HepG2 (cell line): ENCODE measurements around the gene MBD4. TPM values are rescaled to one million over a fixed set of nuclear protein-coding genes. Genes with fewer than 3 reads are reported as not detected.

ENCODE experiments used
- BHLHE40 ChIP-seq: IDR thresholded peaks from 2 replicates; pipeline ENCODE4 v1.6.1; 2011; ENCODE audit warnings: low read length, improper control_type of control experiment
- BORCS8-MEF2B ChIP-seq: sonication (generic); formaldehyde crosslinking; IDR thresholded peaks from 2 replicates; pipeline ENCODE4 v1.8.0; 2022; ENCODE audit warnings: mild to moderate bottlenecking, missing genetic modification reagents
- CENPX ChIP-seq: sonication (generic); formaldehyde crosslinking; IDR thresholded peaks from 2 replicates; pipeline ENCODE4 v1.9.0; 2021; ENCODE audit warnings: mild to moderate bottlenecking, missing genetic modification reagents, moderate library complexity
- DNMT1 ChIP-seq: sonication (generic); formaldehyde crosslinking; IDR thresholded peaks from 2 replicates; pipeline ENCODE4 v1.5.1; 2020; ENCODE audit warnings: mild to moderate bottlenecking, missing genetic modification reagents
- FOXJ3 ChIP-seq: sonication (generic); formaldehyde crosslinking; IDR thresholded peaks from 2 replicates; pipeline ENCODE4 v1.4.0; 2020; ENCODE audit warnings: missing genetic modification reagents, mild to moderate bottlenecking, borderline replicate concordance
- GATAD2A ChIP-seq: IDR thresholded peaks from 2 replicates; pipeline ENCODE4 v1.6.1; 2016
- GFI1 ChIP-seq: sonication (generic); formaldehyde crosslinking; IDR thresholded peaks from 2 replicates; pipeline ENCODE4 v1.5.0; 2020; ENCODE audit warnings: missing genetic modification reagents, mild to moderate bottlenecking, borderline replicate concordance
- HIVEP1 ChIP-seq: sonication (generic); formaldehyde crosslinking; IDR thresholded peaks from 2 replicates; pipeline ENCODE4 v1.4.0; 2020; ENCODE audit warnings: mild to moderate bottlenecking, missing genetic modification reagents
- HNF1B ChIP-seq: sonication (generic); formaldehyde crosslinking; IDR thresholded peaks from 2 replicates; pipeline ENCODE4 v1.5.1; 2020; ENCODE audit warnings: mild to moderate bottlenecking, moderate library complexity, missing genetic modification reagents
- HNF4G ChIP-seq, 2 experiments: sonication (generic) in 1 of 2; formaldehyde crosslinking in 1 of 2; IDR thresholded peaks; 2 replicates each; pipeline versions ENCODE4 v1.4.0 to v1.6.1; 2011 to 2020; ENCODE audit warnings: borderline replicate concordance in 2 of 2, low read depth in 2 of 2, mild to moderate bottlenecking in 2 of 2, low read length in 1 of 2, missing genetic modification reagents in 1 of 2, moderate library complexity in 1 of 2
- KLF13 ChIP-seq: sonication (generic); formaldehyde crosslinking; IDR thresholded peaks from 2 replicates; pipeline ENCODE4 v1.4.0; 2020; ENCODE audit warnings: mild to moderate bottlenecking, missing genetic modification reagents
- MEF2D ChIP-seq: sonication (generic); formaldehyde crosslinking; IDR thresholded peaks from 2 replicates; pipeline ENCODE4 v1.5.1; 2020; ENCODE audit warnings: mild to moderate bottlenecking, missing genetic modification reagents
- NFYB ChIP-seq: sonication (generic); formaldehyde crosslinking; IDR thresholded peaks from 2 replicates; pipeline ENCODE4 v1.4.0; 2020; ENCODE audit warnings: missing genetic modification reagents
- REL ChIP-seq: sonication (generic); formaldehyde crosslinking; conservative IDR thresholded peaks from 2 replicates; pipeline ENCODE4 v1.8.0; 2022; ENCODE audit warnings: mild to moderate bottlenecking, missing genetic modification reagents, moderate library complexity
- SAP130 ChIP-seq: IDR thresholded peaks from 2 replicates; pipeline ENCODE4 v1.6.1; 2016; ENCODE audit warnings: low read depth
- SMARCC2 ChIP-seq: fragments of 450-650 bp; IDR thresholded peaks from 2 replicates; pipeline ENCODE4 v1.6.1; 2017; ENCODE audit warnings: antibody characterized with exemption, mild to moderate bottlenecking
- SNAPC5 ChIP-seq: sonication (generic); formaldehyde crosslinking; IDR thresholded peaks from 2 replicates; pipeline ENCODE4 v1.8.1; 2023; ENCODE audit warnings: mild to moderate bottlenecking, missing genetic modification reagents, borderline replicate concordance
- SRSF4 ChIP-seq: fragments of 200-400 bp; formaldehyde crosslinking; IDR thresholded peaks from one replicate; pipeline ENCODE4 v1.6.1; 2018; ENCODE audit warnings: mild to moderate bottlenecking, low read depth, low read length, moderate library complexity; ENCODE audit not compliant: poor library complexity, severe bottlenecking
- SUZ12 ChIP-seq: fragments of 150-350 bp; IDR thresholded peaks from 2 replicates; pipeline ENCODE4 v1.6.1; 2014; ENCODE audit warnings: low read depth, low read length
- ZNF20 ChIP-seq: sonication (generic); formaldehyde crosslinking; IDR thresholded peaks from 2 replicates; pipeline ENCODE4 v1.4.0; 2020; ENCODE audit warnings: mild to moderate bottlenecking, moderate library complexity, missing genetic modification reagents
- ZNF451 ChIP-seq: sonication (generic); formaldehyde crosslinking; IDR thresholded peaks from 2 replicates; pipeline ENCODE4 v1.5.0; 2020; ENCODE audit warnings: mild to moderate bottlenecking, missing genetic modification reagents
- ZNF546 ChIP-seq: sonication (generic); formaldehyde crosslinking; conservative IDR thresholded peaks from 2 replicates; pipeline ENCODE4 v1.8.1; 2023; ENCODE audit warnings: mild to moderate bottlenecking, missing genetic modification reagents
- ZNF574 ChIP-seq: sonication (generic); formaldehyde crosslinking; IDR thresholded peaks from 2 replicates; pipeline ENCODE4 v1.4.0; 2020; ENCODE audit warnings: missing genetic modification reagents
- ZNF737 ChIP-seq: sonication (generic); formaldehyde crosslinking; IDR thresholded peaks from 2 replicates; pipeline ENCODE4 v1.5.0; 2020; ENCODE audit warnings: missing genetic modification reagents, mild to moderate bottlenecking, borderline replicate concordance
- ZNF761 ChIP-seq: sonication (generic); formaldehyde crosslinking; conservative IDR thresholded peaks from 2 replicates; pipeline ENCODE4 v1.4.0; 2020; ENCODE audit warnings: mild to moderate bottlenecking, missing genetic modification reagents
- ZNF850 ChIP-seq: sonication (generic); formaldehyde crosslinking; conservative IDR thresholded peaks from 2 replicates; pipeline ENCODE4 v1.9.0; 2021; ENCODE audit warnings: mild to moderate bottlenecking, missing genetic modification reagents
- ZSCAN22 ChIP-seq: sonication (generic); formaldehyde crosslinking; IDR thresholded peaks from 2 replicates; pipeline ENCODE4 v1.4.0; 2020; ENCODE audit warnings: mild to moderate bottlenecking, missing genetic modification reagents
- ZSCAN31 ChIP-seq: sonication (generic); formaldehyde crosslinking; IDR thresholded peaks from 2 replicates; pipeline ENCODE4 v1.5.0; 2020; ENCODE audit warnings: low read depth, mild to moderate bottlenecking, missing genetic modification reagents
- polyA plus RNA-seq, 8 experiments: library from polyadenylated mRNA; depleted of rRNA in 3 of 8; stranded (reverse) in 7 of 8; unstranded in 1 of 8; fragments of >200 nt; fragmentation: Illumina TruSeq in 4 of 8; extraction: Trizol in 4 of 8; gene quantifications; 2 replicates each; pipeline versions ENCODE4 v1.2.1 to v1.2.3, GENCODE V29; 2011 to 2016; ENCODE audit warnings: low read depth in 4 of 8, missing spikeins in 1 of 8, mixed read lengths in 1 of 8; ENCODE audit not compliant: insufficient read depth in 1 of 8
- total RNA-seq, 5 experiments: library from RNA; depleted of rRNA; stranded (reverse); fragments of >200 nt; fragmentation: Illumina TruSeq; extraction: Trizol; gene quantifications; 2 replicates each; pipeline ENCODE4 v1.2.3, GENCODE V29; 2016; ENCODE audit warnings: low read depth in 1 of 5

MBD4 gene
- total and polyA plus RNA-seq, 2 of the 13 experiments (the other 11 are each of a cell fraction or from before 2014, with no cell fraction given), result 14.9 to 25.3 TPM

GRCh38 chr3:129399145-129399894 is 40.4 kb downstream of the MBD4 start (continued):
- TF ChIP-seq ZNF451 (CRISPR knock-in tag) (no peak), GFI1 (CRISPR knock-in tag) (no peak), ZSCAN31 (CRISPR knock-in tag) (peak; percentile 67; the same call in 1 of the 2 replicates), SNAPC5 (CRISPR knock-in tag) (no peak), ZNF850 (no peak), SUZ12 (no peak), HNF1B (CRISPR knock-in tag) (no peak), BORCS8-MEF2B (CRISPR knock-in tag) (no peak; the same call in 1 of the 2 replicates), HNF4G (IDR thresholded peaks at IDR 0.05; ENCODE audit: borderline replicate concordance, low read depth, low read length) (no peak), HNF4G (CRISPR knock-in tag; IDR thresholded peaks at IDR 0.05; ENCODE audit: borderline replicate concordance, low read depth) (no peak), HIVEP1 (no peak), ZNF20 (CRISPR knock-in tag) (no peak), SRSF4 (no peak), DNMT1 (CRISPR knock-in tag) (no peak), ZNF737 (CRISPR knock-in tag) (no peak), CENPX (no peak), FOXJ3 (CRISPR knock-in tag) (peak; percentile 21; the same call in 1 of the 2 replicates), ZNF574 (peak; percentile 98), SAP130 (CRISPR knock-in tag) (peak; percentile 86), ZSCAN22 (CRISPR knock-in tag) (no peak), REL (CRISPR knock-in tag) (no peak), ZNF546 (0 out of 2 replicates have a peak, but pooled peaks have one; percentile 63), BHLHE40 (no peak), ZNF761 (CRISPR knock-in tag) (no peak; the same call in 1 of the 2 replicates), GATAD2A (no peak), MEF2D (CRISPR knock-in tag) (no peak), SMARCC2 (no peak; the same call in 1 of the 2 replicates), NFYB (no peak), KLF13 (CRISPR knock-in tag) (no peak)
